Measurements from ENCODE around the gene HINT1. TPM values are rescaled to one million over a fixed set of nuclear protein-coding genes. Genes with fewer than 3 reads are reported as not detected.

The HINT1 gene
- total RNA-seq, 1 donor from 2014 or later = 155 TPM

DNA sequence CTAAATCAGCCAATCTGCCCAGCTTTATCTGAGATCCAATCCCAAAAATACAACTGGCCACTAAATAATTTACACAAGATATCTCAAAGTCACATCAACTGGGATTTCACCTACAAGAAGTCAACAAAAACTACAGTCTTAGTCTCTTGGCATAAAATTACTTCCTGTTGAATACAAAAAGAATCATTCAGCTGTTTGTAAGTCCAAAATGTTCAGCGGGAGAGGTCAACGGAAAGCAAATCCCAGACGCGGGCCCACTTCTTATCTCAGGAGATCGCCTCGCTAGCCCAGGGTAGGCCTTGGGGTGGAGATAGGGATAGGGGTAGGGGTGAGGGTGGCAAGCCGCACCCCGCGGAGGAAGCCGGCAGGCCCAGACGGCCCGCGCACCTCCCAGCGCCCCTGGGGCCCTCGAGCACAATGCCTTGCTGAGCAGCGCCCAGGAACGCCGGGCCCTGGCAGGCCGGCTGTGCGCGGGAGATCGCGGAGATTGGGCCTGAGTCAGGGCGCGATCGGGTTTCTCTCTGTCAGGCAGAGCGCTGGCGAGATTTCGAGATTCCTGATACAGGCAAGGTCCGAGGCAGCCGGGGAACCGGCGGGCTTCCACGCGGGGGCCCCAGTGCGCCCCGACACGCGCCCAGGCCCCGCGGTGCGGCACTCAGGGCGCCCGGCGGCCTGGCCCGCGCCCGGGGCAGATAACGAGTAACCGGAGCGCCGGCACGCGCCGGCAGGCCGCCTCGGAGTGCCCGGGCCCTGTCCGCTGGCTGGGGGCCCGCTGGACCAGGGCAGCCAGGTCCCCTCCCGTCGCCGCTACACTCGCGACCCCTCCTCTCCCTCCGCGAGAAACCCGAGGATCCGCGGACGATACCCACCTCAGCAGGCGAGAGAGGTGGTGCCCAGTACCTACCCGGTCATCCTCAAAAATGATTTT lies 601 bp downstream of the HINT1 start:
- H3K4me3 ChIP-seq = peak overlapping the region; percentile 89
- no peaks in the 10 kb centered on the region for H3K9me3 ChIP-seq (replicated peaks)
- peak; percentile 55 for DNase-seq
- intact Hi-C loops (cut with micrococcal nuclease) = loop anchor here (5.0 kb wide), 1 partner anchor 98 kb away; the partner anchor contains the start of gene CDC42SE2
- peak overlapping the region; percentile 93 for H3K27ac ChIP-seq (replicated peaks)
- H3K36me3 ChIP-seq = peaks cover 34% of the 10 kb centered on the region
- H3K4me1 ChIP-seq = peaks cover 33% of the 10 kb centered on the region
- no peaks in the 10 kb centered on the region for H3K27me3 ChIP-seq (ENCODE audit: low read depth)
- TF ChIP-seq, protein P1, sequence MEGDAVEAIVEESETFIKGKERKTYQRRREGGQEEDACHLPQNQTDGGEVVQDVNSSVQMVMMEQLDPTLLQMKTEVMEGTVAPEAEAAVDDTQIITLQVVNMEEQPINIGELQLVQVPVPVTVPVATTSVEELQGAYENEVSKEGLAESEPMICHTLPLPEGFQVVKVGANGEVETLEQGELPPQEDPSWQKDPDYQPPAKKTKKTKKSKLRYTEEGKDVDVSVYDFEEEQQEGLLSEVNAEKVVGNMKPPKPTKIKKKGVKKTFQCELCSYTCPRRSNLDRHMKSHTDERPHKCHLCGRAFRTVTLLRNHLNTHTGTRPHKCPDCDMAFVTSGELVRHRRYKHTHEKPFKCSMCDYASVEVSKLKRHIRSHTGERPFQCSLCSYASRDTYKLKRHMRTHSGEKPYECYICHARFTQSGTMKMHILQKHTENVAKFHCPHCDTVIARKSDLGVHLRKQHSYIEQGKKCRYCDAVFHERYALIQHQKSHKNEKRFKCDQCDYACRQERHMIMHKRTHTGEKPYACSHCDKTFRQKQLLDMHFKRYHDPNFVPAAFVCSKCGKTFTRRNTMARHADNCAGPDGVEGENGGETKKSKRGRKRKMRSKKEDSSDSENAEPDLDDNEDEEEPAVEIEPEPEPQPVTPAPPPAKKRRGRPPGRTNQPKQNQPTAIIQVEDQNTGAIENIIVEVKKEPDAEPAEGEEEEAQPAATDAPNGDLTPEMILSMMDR (IDR thresholded peaks at IDR 0.05; ENCODE audit: borderline replicate concordance) = no peak

DNA sequence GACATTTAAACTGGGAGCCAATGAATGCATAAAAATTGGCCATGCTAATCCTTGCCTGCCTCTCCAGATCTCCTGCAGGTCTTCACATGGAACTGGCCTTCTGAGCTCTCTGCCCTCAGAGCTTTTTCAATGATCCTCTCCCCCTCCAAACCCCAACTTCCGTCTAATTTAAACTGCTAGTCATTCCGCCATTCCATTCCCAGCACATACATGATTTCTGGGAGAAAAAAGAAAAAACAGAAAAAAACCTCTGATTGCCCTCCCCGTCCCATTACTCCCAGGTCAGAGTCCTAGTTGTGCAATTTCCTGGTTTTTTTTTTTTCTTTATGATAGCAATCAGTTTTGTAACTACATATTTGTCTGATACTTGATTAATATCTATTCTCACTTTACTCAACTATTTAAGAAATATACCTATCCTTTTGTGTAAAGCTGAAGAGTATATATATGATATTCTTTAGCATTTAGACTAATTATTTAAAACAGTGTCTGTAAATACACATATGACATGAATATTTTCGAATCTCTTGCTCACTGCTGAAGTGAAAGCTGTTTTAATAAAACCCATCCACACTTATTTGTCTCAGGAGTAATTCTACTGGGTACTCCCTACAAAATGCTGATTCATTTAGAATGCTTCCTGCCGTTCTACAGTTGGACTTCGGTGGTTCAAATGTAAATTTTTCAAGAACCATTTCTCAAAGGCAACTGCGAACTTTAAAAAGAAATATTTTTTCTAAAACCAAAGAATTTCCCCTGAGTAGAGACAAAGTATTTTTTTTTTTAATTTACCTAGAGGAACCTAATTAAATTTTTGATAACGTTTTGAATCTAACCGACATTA lies 1.6 kb downstream of the HINT1 start:
- Histone ChIP-seq H3K9me3 (replicated peaks) (no peaks in the 10 kb centered on the region), H3K36me3 (peaks cover 43% of the 10 kb centered on the region), H3K27me3 (ENCODE audit: low read depth) (no peaks in the 10 kb centered on the region), H3K4me3 (peak overlapping the region; percentile 89), H3K27ac (replicated peaks) (peak overlapping the region; percentile 93), H3K4me1 (peaks cover 33% of the 10 kb centered on the region)
- TF ChIP-seq, protein P1 (IDR thresholded peaks at IDR 0.05; ENCODE audit: borderline replicate concordance) = no peak
- DNase-seq = no peak
- intact Hi-C loops (cut with micrococcal nuclease) = no loop called here

GRCh38 chr5:131160134-131160533 lies 4.9 kb downstream of the HINT1 start:
- TF ChIP-seq, protein P1 (IDR thresholded peaks at IDR 0.05; ENCODE audit: borderline replicate concordance) = no peak
- Histone ChIP-seq H3K27me3 (ENCODE audit: low read depth) (no peaks in the 10 kb centered on the region), H3K4me1 (peaks cover 24% of the 10 kb centered on the region), H3K4me3 (no peak overlapping the region), H3K27ac (replicated peaks) (no peak overlapping the region), H3K9me3 (replicated peaks) (no peaks in the 10 kb centered on the region), H3K36me3 (peaks cover 54% of the 10 kb centered on the region)
- no peak for DNase-seq
- intact Hi-C loops (cut with micrococcal nuclease) = no loop called here

GRCh38 chr5:131156957-131157356 lies 8.1 kb downstream of the HINT1 start:
- intact Hi-C loops (cut with micrococcal nuclease) = no loop called here
- no peaks in the 10 kb centered on the region for H3K27me3 ChIP-seq (ENCODE audit: low read depth)
- no peaks in the 10 kb centered on the region for H3K4me1 ChIP-seq
- peaks cover 45% of the 10 kb centered on the region for H3K36me3 ChIP-seq
- H3K4me3 ChIP-seq = no peak overlapping the region
- TF ChIP-seq, protein P1 (IDR thresholded peaks at IDR 0.05; ENCODE audit: borderline replicate concordance) = no peak
- no peak overlapping the region for H3K27ac ChIP-seq (replicated peaks)
- DNase-seq = no peak
- no peaks in the 10 kb centered on the region for H3K9me3 ChIP-seq (replicated peaks)

DNA sequence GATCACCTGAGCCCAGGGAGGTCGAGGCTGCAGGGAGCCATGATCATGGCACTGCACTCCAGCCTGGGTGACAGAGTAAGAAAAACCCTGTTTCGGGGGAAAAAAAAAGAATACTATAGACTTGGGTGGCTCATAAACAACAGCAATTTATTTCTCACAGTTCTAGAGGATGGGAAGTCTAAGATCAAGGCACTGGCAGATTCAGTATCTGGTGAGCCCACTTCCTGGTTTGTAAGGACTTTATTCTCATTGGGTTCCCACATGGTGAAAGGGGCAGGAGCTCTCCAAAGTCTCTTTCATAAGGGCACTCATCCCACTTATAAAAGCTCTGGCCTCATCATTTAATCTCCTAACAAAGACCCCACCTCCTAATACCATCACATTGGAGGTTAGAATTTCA lies 8.7 kb downstream of the HINT1 start:
- no peak for DNase-seq
- intact Hi-C loops (cut with micrococcal nuclease) = no loop called here
- TF ChIP-seq, protein P1 (IDR thresholded peaks at IDR 0.05; ENCODE audit: borderline replicate concordance) = no peak
- Histone ChIP-seq H3K27me3 (ENCODE audit: low read depth) (no peaks in the 10 kb centered on the region), H3K4me3 (no peak overlapping the region), H3K9me3 (replicated peaks) (no peaks in the 10 kb centered on the region), H3K27ac (replicated peaks) (no peak overlapping the region), H3K36me3 (peaks cover 40% of the 10 kb centered on the region), H3K4me1 (no peaks in the 10 kb centered on the region)
